GM19397 (cell line): ENCODE data around the gene C16orf96.
A peak's percentile ranks its signal among the peaks of the same experiment; 100 is the strongest.

ENCODE experiments used
- ATAC-seq: cut with Tn5 transposase; IDR thresholded peaks from one replicate; pipeline ENCODE4 v1.9.1; 2021; ENCODE audit warnings: mild to moderate bottlenecking, moderate library complexity; ENCODE audit not compliant: unreplicated experiment

Gene C16orf96

DNA sequence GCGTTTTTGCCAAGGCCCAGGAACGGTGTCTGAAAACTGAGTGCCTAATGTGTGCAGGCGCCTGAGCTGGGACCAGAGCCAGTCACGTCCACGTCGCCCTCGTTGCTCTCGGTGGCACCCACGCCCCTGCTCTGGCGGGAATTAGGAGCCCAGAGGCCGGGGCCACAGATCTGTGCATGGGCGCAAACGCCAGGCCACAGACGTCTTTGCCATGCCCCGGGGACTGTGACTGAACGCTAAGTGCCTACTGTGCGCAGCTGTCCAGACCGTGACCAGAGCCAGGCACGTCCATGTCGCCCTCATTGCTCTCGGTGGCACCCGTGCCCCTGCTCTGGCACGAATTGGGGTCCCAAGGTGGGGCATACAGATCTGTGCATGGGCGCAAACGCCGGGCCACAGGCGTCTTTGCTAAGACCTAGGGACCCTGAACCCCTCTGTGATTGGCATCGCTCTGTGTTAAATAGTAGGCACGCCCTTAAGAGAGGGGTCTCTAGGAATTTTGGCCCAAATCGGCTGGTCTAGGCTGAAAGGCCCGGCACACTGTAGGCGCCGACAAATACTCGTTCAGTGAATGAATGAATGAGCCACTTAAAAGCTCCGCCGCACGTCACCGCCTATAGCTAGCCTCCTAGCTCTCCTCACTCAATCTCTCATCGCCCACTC, 59.4 kb downstream of the C16orf96 start:
- no peak for ATAC-seq

GRCh38 chr16:4616047-4616811, 60.1 kb downstream of the C16orf96 start:
- peak; percentile 75 for ATAC-seq

DNA sequence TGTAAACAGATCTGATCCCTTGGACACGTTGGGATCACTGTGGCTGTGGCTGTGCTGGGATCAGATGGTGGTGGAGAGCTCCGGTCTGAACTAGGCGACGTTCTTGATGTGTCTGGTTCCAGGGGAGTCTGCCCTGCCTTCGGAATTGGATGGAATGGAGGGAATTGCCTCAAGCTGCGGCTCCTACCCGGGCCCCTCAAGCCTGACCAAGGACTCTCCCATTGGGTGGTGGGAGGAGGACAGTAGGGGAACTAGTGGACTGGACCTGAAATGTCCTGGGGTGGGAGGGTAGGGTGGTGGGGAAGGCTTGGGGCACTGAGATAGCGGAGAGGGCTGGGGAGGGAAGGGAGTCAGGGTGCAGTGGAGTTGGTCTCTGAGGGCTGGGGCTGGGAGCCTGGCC, 61.7 kb downstream of the C16orf96 start:
- ATAC-seq = no peak

DNA sequence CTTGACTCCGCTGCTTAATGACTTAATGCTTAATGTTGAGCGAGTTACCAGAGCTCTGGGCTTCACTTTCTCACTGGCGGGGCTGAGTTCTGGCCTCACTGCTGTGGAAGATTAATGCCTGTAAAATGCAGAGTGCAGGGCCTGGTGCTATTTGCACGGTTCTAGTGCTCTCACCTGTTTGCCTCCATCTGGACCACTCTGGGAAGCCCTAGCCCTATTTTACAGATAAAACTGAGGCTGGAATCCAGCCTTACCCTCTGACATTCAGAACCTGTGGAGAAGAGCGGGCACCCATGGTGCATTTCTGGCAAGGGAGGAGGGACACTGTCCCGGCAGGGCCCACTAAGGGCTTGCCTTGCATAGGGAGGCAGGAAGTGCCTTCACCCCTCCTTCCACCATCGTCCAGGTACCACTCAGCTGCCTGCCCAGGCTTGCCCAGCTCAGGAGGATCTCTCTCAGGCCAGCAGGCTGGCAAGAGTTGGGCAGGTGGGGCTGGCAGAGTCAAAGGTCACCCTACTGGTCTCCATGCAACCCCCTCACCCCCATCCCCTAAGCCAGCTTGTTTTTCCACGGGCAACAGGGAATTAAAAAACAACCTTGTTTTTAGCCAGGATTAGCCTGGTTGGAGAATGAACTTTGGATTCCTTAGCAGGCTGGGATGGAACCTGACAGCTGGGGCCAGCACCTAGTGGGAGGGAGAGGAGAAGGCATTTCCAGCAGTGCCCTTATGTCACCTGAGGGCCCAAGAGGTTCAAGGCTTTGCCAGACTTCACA, 62.7 kb downstream of the C16orf96 start:
- no peak for ATAC-seq

GRCh38 chr16:4623593-4623992, 67.5 kb downstream of the C16orf96 start:
- ATAC-seq = no peak

GRCh38 chr16:4624015-4624826, 68.1 kb downstream of the C16orf96 start, which contains the start of gene MGRN1:
Gene MGRN1 (plus strand): TSS chr16:4624826. CDS start chr16:4624961, 135 bp downstream.
- ATAC-seq = peak; percentile 68

GRCh38 chr16:4624827-4625559, 68.9 kb downstream of the C16orf96 start:
- ATAC-seq = peak; percentile 51

GRCh38 chr16:4625560-4626159, 69.5 kb downstream of the C16orf96 start:
- ATAC-seq = no peak

DNA sequence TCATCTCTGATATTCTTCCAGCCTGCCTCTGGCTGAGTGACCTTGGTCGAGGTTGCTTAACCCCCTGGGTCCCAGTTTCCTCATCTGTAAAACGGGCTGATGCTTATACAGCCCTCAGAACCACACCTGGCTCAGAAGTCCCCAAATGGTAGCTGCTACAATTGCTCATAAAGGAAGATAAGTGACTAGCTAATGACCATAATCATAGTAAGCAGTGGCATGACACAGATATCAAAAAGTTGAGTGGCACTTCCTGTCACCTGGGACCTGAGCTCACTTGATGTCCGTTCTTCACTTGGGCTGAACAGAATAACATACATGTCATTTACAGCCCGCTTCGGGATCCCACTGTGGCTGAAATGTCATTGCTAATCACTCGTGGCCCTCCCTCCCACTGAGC, 70.3 kb downstream of the C16orf96 start:
- ATAC-seq = no peak

DNA sequence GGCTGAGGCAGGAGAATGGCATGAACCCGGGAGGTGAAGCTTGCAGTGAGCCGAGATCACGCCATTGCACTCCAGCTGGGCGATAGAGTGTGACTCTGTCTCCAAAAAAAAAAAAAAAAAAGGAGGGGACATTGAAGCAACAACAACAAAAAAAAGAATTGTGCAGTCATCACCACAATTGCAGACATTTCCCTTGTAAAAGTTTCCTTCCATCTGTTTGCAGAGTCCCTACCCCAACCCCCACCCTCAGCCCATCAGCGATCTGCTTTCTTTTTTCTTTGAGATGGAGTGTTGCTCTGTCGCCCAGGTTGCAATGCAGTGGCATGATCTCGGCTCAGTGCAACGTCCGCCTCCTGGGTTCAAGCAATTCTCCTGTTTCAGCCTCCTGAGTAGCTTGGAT, 72.1 kb downstream of the C16orf96 start:
- no peak for ATAC-seq

DNA sequence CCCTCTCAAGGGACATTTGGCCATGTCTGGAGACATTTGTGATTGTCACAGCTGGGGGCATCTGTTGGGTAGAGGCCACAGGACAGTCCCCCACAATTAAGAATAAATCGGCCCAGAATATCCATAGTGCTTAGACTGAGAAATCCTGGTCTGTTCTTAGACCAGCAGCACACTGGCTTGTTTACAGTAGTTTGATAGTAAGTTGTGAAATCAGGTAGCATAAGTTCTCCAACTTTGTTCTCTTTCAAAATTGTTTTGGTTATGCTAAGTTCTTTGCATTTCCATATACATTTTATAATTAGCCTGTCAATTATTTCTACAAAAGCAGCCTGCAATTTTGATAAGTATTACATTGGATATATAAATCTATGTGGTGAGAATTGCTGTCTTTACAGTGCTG, 75.3 kb downstream of the C16orf96 start:
- no peak for ATAC-seq

DNA sequence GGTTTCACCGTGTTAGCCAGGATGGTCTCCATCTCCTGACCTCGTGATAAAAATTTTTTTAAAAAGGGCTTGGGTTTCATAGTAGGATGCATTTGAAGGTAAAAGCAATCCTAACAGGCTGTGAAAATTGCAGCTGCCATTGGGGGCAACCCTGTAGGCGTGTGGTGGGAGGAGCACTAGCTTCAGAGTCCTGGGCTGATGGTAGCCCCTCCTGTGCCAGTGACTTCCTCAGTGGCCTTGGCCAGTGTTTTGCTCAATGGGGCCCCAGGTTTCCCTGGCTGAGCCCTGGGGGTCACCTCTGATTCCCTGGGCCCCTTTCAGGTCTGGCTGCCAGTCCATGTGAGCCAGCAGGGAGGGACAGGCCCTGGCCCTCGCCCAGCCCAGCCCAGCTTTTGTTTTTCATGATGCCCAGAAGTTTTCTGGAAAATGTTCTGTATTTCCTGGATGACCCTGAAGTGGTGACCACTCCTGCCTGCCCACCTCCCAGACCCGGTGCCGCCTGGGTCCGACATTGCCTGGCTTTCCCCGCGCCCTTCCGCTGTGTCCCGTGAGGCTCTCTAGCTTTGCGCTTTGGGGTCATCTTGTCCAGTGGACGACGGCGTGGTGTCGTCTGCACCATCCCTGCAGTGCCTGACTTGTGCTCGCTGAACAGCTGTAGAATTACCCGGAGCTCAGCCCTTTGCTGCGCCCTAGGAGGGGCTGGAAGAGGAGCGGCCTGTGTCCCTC, 77.9 kb downstream of the C16orf96 start:
- ATAC-seq = no peak

DNA sequence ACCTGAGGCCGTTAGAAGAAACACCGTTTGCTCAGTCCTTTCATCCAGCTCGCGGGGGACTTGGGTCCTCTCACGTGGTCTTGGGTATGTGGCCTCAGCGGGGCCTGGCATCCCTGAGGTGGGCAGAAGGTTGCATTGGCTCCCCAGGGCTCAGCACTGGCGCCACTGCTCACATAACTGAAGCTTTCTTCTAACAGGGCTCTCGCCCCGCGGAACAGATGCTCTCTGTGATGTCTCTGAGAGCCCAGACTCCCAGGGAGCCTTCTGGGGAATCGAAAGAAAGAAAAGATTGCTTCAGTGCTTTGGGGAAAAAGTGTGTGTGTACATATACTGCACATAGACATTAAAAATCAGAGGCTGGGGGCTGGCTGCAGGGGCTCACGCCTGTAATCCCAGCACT, 78.6 kb downstream of the C16orf96 start:
- no peak for ATAC-seq

DNA sequence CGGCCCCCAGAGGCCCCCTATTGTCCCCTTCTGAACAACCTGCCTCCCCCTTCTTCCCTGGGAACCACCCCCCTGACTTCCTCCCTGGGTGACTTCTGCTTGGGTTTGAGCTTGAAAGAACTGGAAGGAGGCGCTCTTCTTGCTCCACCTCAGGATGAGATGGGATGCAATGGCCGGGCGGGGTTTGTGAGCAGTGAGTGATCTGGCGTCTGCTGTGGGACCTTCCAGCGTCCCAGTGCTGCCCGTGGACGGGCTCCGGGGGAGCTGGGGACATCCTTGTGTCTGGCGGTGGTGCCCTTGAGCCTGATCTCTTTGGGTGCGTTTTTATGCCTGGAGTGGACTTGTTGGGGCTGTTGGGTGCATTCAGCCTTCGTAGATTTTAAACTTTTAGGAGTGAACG, 80.1 kb downstream of the C16orf96 start:
- ATAC-seq = no peak

- no peak for ATAC-seq
These were observed 81.5 kb downstream of the C16orf96 start for GRCh38 chr16:4637501-4638166.

GRCh38 chr16:4639899-4640509, 83.9 kb downstream of the C16orf96 start:
- ATAC-seq = no peak

DNA sequence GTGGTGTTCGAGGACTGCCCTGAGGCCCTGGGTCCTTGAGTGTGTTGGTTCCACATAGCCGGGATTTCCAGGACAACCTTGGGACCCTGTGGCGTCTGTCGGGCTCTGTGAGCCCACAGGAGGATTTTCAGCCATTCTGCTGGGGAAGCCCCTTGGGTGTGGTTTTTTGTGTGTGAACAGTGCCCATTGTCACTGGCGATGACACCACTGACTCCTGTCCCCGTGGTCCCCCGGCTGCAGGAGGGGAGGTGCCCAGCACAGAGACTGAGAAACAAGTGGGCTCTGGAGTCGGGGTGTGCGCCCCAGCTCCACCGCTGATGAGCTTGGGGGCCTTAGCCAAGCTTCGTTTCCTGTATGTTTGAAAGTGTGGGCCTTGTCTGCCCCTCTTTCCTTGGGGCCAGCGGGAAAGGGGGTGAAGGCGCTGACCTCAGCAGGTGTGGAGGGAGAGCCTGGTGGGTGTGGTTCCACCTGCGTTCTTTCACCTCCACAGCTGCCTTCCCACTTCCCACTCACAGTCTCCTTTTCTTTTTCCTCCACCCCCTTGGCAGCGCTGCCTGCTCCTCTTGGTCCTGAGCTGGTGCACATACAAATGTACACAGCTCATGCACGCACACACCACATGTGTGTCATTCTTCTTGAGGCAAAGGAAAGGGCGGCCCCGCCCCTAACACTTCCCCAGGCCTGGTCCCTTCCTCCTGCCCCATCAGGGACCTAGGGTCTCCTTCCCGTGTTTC, 84.6 kb downstream of the C16orf96 start:
- no peak for ATAC-seq
